ENCODE data around the gene HRH3. TPM values are rescaled to one million over a fixed set of nuclear protein-coding genes. Genes with fewer than 3 reads are reported as not detected.

The HRH3 gene
- total RNA-seq, 1 donor from 2014 or later = not detected

DNA sequence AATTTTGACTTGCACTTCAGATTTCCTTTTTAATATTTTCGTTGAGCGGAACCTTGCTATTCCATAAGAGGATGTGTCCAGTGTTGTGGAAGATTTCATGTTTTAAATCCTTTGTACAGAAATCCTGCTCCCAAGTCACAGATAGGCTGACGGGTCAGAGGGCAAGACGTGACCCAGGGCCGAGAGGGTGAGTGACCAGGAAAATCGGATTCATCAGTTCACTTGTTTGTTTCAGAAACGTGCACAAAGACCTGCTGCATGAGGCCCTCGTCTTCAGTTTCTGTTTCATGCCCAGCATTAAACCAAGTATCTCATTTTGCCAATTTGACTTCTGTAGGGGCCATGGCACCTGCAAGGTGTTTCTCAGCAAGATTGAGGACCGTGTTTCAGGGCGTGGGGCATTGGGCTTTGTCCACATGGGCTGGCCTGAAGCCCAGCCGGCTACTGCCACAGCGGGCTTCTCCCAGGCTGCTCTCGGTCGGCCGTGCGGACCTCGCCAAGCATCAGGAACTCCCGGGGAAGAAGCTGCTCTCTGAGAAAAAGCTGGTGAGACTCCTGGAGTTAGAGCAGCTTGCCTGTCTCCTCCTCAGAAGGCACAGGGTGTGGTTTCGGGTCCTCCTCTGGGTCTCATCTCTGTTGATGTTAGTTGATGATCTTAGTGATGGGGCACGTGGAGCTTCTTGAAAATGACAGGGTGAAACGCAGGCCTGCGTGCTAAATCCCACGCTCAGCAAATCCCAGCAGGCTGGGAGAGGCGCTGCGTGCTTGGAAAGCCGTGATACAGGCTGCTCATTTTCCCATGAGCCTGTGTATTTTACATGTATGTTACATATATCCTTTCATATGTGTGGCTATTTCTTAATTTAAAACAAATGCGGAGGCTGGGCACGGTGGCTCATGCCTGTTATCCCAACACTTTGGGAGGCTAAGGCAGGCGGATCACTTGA lies 26.7 kb downstream of the HRH3 start:
- Mint-ChIP-seq H3K9me3 (no peaks in the 10 kb centered on the region), H3K36me3 (peaks cover 9% of the 10 kb centered on the region), H3K4me1 (no peaks in the 10 kb centered on the region), H3K4me3 (no peak overlapping the region), H3K27ac (no peak overlapping the region), H3K27me3 (ENCODE audit: low read depth) (no peaks in the 10 kb centered on the region)
- TF ChIP-seq, protein P1, sequence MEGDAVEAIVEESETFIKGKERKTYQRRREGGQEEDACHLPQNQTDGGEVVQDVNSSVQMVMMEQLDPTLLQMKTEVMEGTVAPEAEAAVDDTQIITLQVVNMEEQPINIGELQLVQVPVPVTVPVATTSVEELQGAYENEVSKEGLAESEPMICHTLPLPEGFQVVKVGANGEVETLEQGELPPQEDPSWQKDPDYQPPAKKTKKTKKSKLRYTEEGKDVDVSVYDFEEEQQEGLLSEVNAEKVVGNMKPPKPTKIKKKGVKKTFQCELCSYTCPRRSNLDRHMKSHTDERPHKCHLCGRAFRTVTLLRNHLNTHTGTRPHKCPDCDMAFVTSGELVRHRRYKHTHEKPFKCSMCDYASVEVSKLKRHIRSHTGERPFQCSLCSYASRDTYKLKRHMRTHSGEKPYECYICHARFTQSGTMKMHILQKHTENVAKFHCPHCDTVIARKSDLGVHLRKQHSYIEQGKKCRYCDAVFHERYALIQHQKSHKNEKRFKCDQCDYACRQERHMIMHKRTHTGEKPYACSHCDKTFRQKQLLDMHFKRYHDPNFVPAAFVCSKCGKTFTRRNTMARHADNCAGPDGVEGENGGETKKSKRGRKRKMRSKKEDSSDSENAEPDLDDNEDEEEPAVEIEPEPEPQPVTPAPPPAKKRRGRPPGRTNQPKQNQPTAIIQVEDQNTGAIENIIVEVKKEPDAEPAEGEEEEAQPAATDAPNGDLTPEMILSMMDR (IDR thresholded peaks at IDR 0.05; ENCODE audit: unreplicated experiment) = no peak
- no peak for DNase-seq (ENCODE audit: low spot score in 2 of 2, unreplicated experiment in 2 of 2)

GRCh38 chr20:62192635-62193034 lies 27.4 kb downstream of the HRH3 start:
- H3K4me3 Mint-ChIP-seq = no peak overlapping the region
- TF ChIP-seq, protein P1 (IDR thresholded peaks at IDR 0.05; ENCODE audit: unreplicated experiment) = no peak
- H3K4me1 Mint-ChIP-seq = peaks cover 1% of the 10 kb centered on the region
- no peaks in the 10 kb centered on the region for H3K9me3 Mint-ChIP-seq
- H3K27ac Mint-ChIP-seq = no peak overlapping the region
- peaks cover 9% of the 10 kb centered on the region for H3K36me3 Mint-ChIP-seq
- no peak for DNase-seq (ENCODE audit: low spot score in 2 of 2, unreplicated experiment in 2 of 2)
- no peaks in the 10 kb centered on the region for H3K27me3 Mint-ChIP-seq (ENCODE audit: low read depth)

DNA sequence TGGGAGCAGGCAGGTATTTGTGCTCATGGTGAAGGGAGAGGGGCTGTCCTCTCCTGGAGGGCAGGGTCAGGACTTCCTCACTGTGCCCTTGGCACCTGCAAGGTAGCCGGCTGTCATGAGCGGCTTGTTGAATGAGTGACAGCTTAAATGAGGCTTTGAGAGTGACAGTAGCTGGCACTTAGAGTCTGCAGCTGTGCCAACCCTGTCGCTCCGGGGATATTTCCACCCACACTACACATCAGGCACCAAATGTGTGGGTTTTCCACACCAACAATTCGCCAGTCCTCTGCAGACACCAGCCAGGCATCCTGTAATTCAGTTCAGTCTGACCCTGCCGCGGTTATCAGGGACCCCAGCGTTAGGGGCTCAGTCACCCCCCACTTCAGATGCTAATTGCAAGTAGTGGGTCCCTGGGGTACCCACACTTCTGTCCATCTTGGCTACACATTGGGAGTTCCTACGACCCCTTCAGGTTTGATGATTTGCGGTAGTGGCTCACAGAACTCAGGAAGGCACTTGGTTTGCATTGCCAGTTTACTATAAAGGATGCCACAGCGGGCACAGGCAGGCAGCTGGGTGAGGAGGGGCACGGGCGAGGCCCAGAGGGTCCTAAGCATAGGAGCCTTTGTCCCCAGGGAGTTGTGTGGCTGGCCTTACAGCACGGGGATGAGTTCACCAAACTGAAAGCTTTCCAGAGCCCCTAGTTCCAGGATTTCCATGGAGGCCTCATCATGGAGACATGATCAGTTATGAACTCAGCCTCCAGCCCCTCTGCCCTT lies 28.1 kb downstream of the HRH3 start:
- no peak for DNase-seq (ENCODE audit: low spot score in 2 of 2, unreplicated experiment in 2 of 2)
- Mint-ChIP-seq H3K4me3 (no peak overlapping the region), H3K27me3 (ENCODE audit: low read depth) (no peaks in the 10 kb centered on the region), H3K9me3 (no peaks in the 10 kb centered on the region), H3K4me1 (peaks cover 2% of the 10 kb centered on the region), H3K36me3 (peaks cover 9% of the 10 kb centered on the region), H3K27ac (no peak overlapping the region)
- TF ChIP-seq, protein P1 (IDR thresholded peaks at IDR 0.05; ENCODE audit: unreplicated experiment) = no peak

DNA sequence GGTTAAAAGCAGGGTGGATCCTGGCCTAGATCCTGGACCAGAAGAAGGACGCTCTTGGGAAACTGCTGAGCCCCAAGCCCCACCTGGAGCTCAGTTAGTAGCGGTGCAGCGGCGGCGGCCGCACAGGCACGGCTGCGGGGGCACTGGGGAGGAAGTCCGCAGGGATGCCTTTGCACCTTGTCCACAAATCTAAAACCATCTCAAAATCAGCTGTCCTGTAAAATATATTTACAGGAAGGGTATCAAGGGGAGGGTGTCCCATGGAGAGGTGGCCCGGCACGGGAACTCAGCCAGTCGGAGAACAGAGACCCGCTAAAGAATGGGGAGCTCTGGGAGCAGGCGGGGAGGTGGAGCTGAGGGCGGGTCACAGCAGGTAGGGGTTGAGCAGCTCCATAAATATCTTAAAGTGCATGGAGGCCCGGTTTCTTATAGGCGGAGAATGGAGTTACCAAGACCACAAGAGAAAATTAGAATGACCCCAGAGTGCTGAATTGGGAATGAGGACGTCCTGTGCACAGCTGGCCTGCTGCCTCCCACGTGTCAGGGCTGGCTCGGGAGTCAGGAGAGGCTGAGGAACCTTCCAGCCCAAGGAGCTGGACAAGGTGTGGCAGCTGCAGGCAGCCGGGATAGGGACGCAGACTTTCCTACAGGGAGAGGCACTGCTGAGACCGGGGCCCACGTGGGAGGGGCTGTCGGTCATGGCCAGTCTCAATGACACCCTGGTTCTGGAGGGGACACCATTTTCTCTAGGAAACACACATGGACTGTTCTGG lies 29.3 kb downstream of the HRH3 start:
- TF ChIP-seq, protein P1 (IDR thresholded peaks at IDR 0.05; ENCODE audit: unreplicated experiment) = no peak
- H3K4me1 Mint-ChIP-seq = peaks cover 2% of the 10 kb centered on the region
- no peak overlapping the region for H3K4me3 Mint-ChIP-seq
- H3K36me3 Mint-ChIP-seq = peaks cover 9% of the 10 kb centered on the region
- no peak for DNase-seq (ENCODE audit: low spot score in 2 of 2, unreplicated experiment in 2 of 2)
- no peaks in the 10 kb centered on the region for H3K27me3 Mint-ChIP-seq (ENCODE audit: low read depth)
- no peak overlapping the region for H3K27ac Mint-ChIP-seq
- H3K9me3 Mint-ChIP-seq = no peaks in the 10 kb centered on the region
